Liver (tissue), 9 donors: ENCODE measurements around the gene TECTB. TPM values are rescaled to one million over a fixed set of nuclear protein-coding genes. Genes with fewer than 3 reads are reported as not detected.

ENCODE experiments used
- DNase-seq: peaks from one replicate; pipeline ENCODE4 v3.0.0-alpha.2; 2017; ENCODE audit warnings: low spot score
- H3K27ac ChIP-seq, 2 donors: one replicate each; pipeline ENCODE4 v1.7.0; 2013; ENCODE audit warnings: inconsistent platforms in 2 of 2, low read length in 2 of 2, control low read depth in 1 of 2, low read depth in 1 of 2, mild to moderate bottlenecking in 1 of 2
- H3K27me3 ChIP-seq, 4 donors: one replicate each; pipeline versions ENCODE4 v1.6.1 to v1.7.0; 2013; ENCODE audit warnings: low read length in 3 of 4, inconsistent platforms in 1 of 4, mild to moderate bottlenecking in 1 of 4, moderate library complexity in 1 of 4; ENCODE audit not compliant: control insufficient read depth in 4 of 4, insufficient read depth in 4 of 4
- H3K36me3 ChIP-seq, 4 donors: one replicate each; pipeline versions ENCODE4 v1.6.1 to v1.7.0; 2013; ENCODE audit warnings: low read length in 3 of 4, mild to moderate bottlenecking in 3 of 4, low read depth in 1 of 4, moderate library complexity in 1 of 4; ENCODE audit not compliant: control insufficient read depth in 4 of 4, insufficient read depth in 3 of 4
- H3K4me1 ChIP-seq, 4 donors: one replicate each; pipeline versions ENCODE4 v1.6.1 to v1.7.0; 2013; ENCODE audit warnings: low read length in 3 of 4, mild to moderate bottlenecking in 3 of 4, moderate library complexity in 1 of 4; ENCODE audit not compliant: control insufficient read depth in 4 of 4, insufficient read depth in 4 of 4
- H3K4me3 ChIP-seq, 3 donors: one replicate each; pipeline versions ENCODE4 v1.6.1 to v1.7.0; 2013; ENCODE audit warnings: low read length in 3 of 3, control low read depth in 1 of 3, low read depth in 1 of 3, mild to moderate bottlenecking in 1 of 3
- H3K9ac ChIP-seq, 2 donors: one replicate each; pipeline ENCODE4 v1.7.0; 2013; ENCODE audit warnings: low read length in 2 of 2, mild to moderate bottlenecking in 2 of 2, moderate library complexity in 2 of 2, control low read depth in 1 of 2, low read depth in 1 of 2
- H3K9me3 ChIP-seq, 4 donors: one replicate each; pipeline versions ENCODE4 v1.6.1 to v1.7.0; 2013; ENCODE audit warnings: low read length in 3 of 4; ENCODE audit not compliant: control insufficient read depth in 4 of 4
- ATF3 ChIP-seq: IDR thresholded peaks from 2 replicates; pipeline ENCODE4 v1.6.1; 2016; ENCODE audit warnings: antibody characterized with exemption
- CTCF ChIP-seq: fragments of 150-350 bp; IDR thresholded peaks from 2 replicates; pipeline ENCODE4 v1.5.1; 2017; ENCODE audit warnings: improper control_type of control experiment, low read depth, low read length; ENCODE audit not compliant: missing input control
- EGR1 ChIP-seq, 2 donors: IDR thresholded peaks; 2 replicates each; pipeline ENCODE4 v1.6.1; 2016 to 2018; ENCODE audit warnings: antibody characterized with exemption in 2 of 2, low read depth in 2 of 2
- FOXA1 ChIP-seq: IDR thresholded peaks from 2 replicates; pipeline ENCODE4 v1.6.1; 2016; ENCODE audit warnings: antibody characterized with exemption
- FOXA2 ChIP-seq: IDR thresholded peaks from 2 replicates; pipeline ENCODE4 v1.6.1; 2016; ENCODE audit warnings: antibody characterized with exemption
- GABPA ChIP-seq, 2 donors: IDR thresholded peaks in 1 of 2; conservative IDR thresholded peaks in 1 of 2; 2 replicates each; pipeline ENCODE4 v1.6.1; 2016; ENCODE audit warnings: antibody characterized with exemption in 2 of 2, mild to moderate bottlenecking in 1 of 2, moderate library complexity in 1 of 2
- HNF4A ChIP-seq, 2 donors: conservative IDR thresholded peaks; 2 replicates each; pipeline ENCODE4 v1.6.1; 2016; ENCODE audit warnings: antibody characterized with exemption in 2 of 2, mild to moderate bottlenecking in 2 of 2
- HNF4G ChIP-seq: IDR thresholded peaks from 2 replicates; pipeline ENCODE4 v1.6.1; 2016; ENCODE audit warnings: antibody characterized with exemption
- JUND ChIP-seq, 2 donors: IDR thresholded peaks; 2 replicates each; pipeline ENCODE4 v1.6.1; 2016; ENCODE audit warnings: antibody characterized with exemption in 2 of 2
- MAX ChIP-seq: IDR thresholded peaks from 2 replicates; pipeline ENCODE4 v1.6.1; 2016; ENCODE audit warnings: antibody characterized with exemption
- RAD21 ChIP-seq, 2 donors: IDR thresholded peaks; 2 replicates each; pipeline ENCODE4 v1.6.1; 2016; ENCODE audit warnings: antibody characterized with exemption in 2 of 2, mild to moderate bottlenecking in 2 of 2
- REST ChIP-seq: IDR thresholded peaks from 2 replicates; pipeline ENCODE4 v1.6.1; 2016; ENCODE audit warnings: antibody characterized with exemption, mild to moderate bottlenecking
- RXRA ChIP-seq, 2 donors: IDR thresholded peaks; 2 replicates each; pipeline ENCODE4 v1.6.1; 2017 to 2018; ENCODE audit warnings: antibody characterized with exemption in 2 of 2, mild to moderate bottlenecking in 1 of 2
- SP1 ChIP-seq: IDR thresholded peaks from 2 replicates; pipeline ENCODE4 v1.6.1; 2018; ENCODE audit warnings: antibody characterized with exemption, mild to moderate bottlenecking
- TAF1 ChIP-seq: conservative IDR thresholded peaks from 2 replicates; pipeline ENCODE4 v1.6.1; 2016; ENCODE audit warnings: antibody characterized with exemption, mild to moderate bottlenecking
- YY1 ChIP-seq: IDR thresholded peaks from 2 replicates; pipeline ENCODE4 v1.6.1; 2016; ENCODE audit warnings: antibody characterized with exemption, mild to moderate bottlenecking
- ZBTB33 ChIP-seq: IDR thresholded peaks from 2 replicates; pipeline ENCODE4 v1.6.1; 2016; ENCODE audit warnings: antibody characterized with exemption
- WGBS: extraction: QIAGEN DNeasy Blood & Tissue Kit; methylation state at CpG from one replicate; pipeline ENCODE4 v1.1.7; 2013; 5-methylcytosine and 5-hydroxymethylcytosine counted together
- polyA plus RNA-seq, 2 donors: library from polyadenylated mRNA; stranded (reverse) in 1 of 2; unstranded in 1 of 2; fragments of 200-250 nt in 1 of 2; fragments of >200 nt in 1 of 2; fragmentation: Nextera tagmentation in 1 of 2; extraction: Ambion mirVana in 1 of 2; gene quantifications; one replicate each; pipeline versions ENCODE4 v1.2.1 to v1.2.3, GENCODE V29; 2013 to 2015
- total RNA-seq, 2 donors: library from RNA; depleted of rRNA; stranded (reverse); fragments of >200 nt; gene quantifications; one replicate each; pipeline ENCODE4 v1.2.3, GENCODE V29; 2014
- donor health status: healthy.
- donor health status: healthy.
- donor health status: healthy.
- donor health status: healthy.
- donor health status: healthy.

TECTB gene
- total and polyA plus RNA-seq, 4 donors = 0.05 to 0.44 (median 0.08) TPM

GRCh38 chr10:112308125-112308502, 24.9 kb downstream of the TECTB start:
- Histone ChIP-seq H3K27ac (peak overlapping the region in 1 of 2 donors; percentile 60), H3K36me3 (no peaks in the 10 kb centered on the region), H3K4me3 (no peak overlapping the region), H3K4me1 (peaks cover 0 to 57% (median 23%) of the 10 kb centered on the region in 4 donors), H3K9me3 (no peaks in the 10 kb centered on the region), H3K27me3 (no peaks in the 10 kb centered on the region), H3K9ac (no peak overlapping the region)
- 11% methylated on average over 3 of the region's 3 CpGs for WGBS
- no peak for DNase-seq
- TF ChIP-seq FOXA1 = no peak
- TF ChIP-seq RXRA (IDR thresholded peaks at IDR 0.05) = peak in 1 of 2 donors; percentile 4
- no peak for TF ChIP-seq RAD21 (IDR thresholded peaks at IDR 0.05)

- H3K36me3 ChIP-seq = no peaks in the 10 kb centered on the region
- DNase-seq = no peak
- peaks cover 0 to 48% (median 16%) of the 10 kb centered on the region in 4 donors for H3K4me1 ChIP-seq
- peak overlapping the region; percentile 44 to 76 for H3K27ac ChIP-seq
- WGBS = 75% methylated on average over 3 of the region's 3 CpGs
- H3K4me3 ChIP-seq = no peak overlapping the region
- no peak overlapping the region for H3K9ac ChIP-seq
- no peaks in the 10 kb centered on the region for H3K9me3 ChIP-seq
- TF ChIP-seq HNF4G (no peak), RAD21 (IDR thresholded peaks at IDR 0.05) (peak; percentile 30 to 47), YY1 (peak; percentile 12), HNF4A (conservative IDR thresholded peaks at IDR 0.05) (peak; percentile 53 to 66), GABPA (IDR thresholded peaks at IDR 0.05 in 1 of 2, conservative IDR thresholded peaks at IDR 0.05 in 1 of 2) (no peak), RXRA (IDR thresholded peaks at IDR 0.05) (peak in 1 of 2 donors; percentile 60), REST (peak; percentile 9), FOXA1 (no peak), EGR1 (IDR thresholded peaks at IDR 0.05; ENCODE audit: low read depth in 2 of 2) (peak in 1 of 2 donors; percentile 28), JUND (IDR thresholded peaks at IDR 0.05) (peak in 1 of 2 donors; percentile 89), MAX (peak; percentile 15), SP1 (peak; percentile 33)
- H3K27me3 ChIP-seq = no peaks in the 10 kb centered on the region
These were observed 28.3 kb downstream of the TECTB start for GRCh38 chr10:112311481-112311880.

- H3K9me3 ChIP-seq = no peaks in the 10 kb centered on the region
- H3K4me1 ChIP-seq = peaks cover 0 to 34% (median 6%) of the 10 kb centered on the region in 4 donors
- no peaks in the 10 kb centered on the region for H3K27me3 ChIP-seq
- H3K36me3 ChIP-seq = no peaks in the 10 kb centered on the region
- 84% methylated on average over 3 of the region's 3 CpGs for WGBS
- DNase-seq = no peak
- H3K9ac ChIP-seq = no peak overlapping the region
- H3K4me3 ChIP-seq = no peak overlapping the region
- H3K27ac ChIP-seq = no peak overlapping the region
- TF ChIP-seq ZBTB33 (no peak), HNF4A (conservative IDR thresholded peaks at IDR 0.05) (no peak), SP1 (no peak), YY1 (no peak), HNF4G (no peak), JUND (IDR thresholded peaks at IDR 0.05) (no peak), CTCF (no peak), RXRA (IDR thresholded peaks at IDR 0.05) (no peak), TAF1 (no peak), EGR1 (IDR thresholded peaks at IDR 0.05; ENCODE audit: low read depth in 2 of 2) (no peak), ATF3 (no peak), FOXA2 (no peak), RAD21 (IDR thresholded peaks at IDR 0.05) (no peak), FOXA1 (no peak), MAX (no peak), GABPA (IDR thresholded peaks at IDR 0.05 in 1 of 2, conservative IDR thresholded peaks at IDR 0.05 in 1 of 2) (no peak)
These were observed 30.0 kb downstream of the TECTB start for GRCh38 chr10:112313234-112313633.
